HG03196 (cell line): Measurements from ENCODE around the gene PPIF.

ENCODE experiments used
- ATAC-seq: cut with Tn5 transposase; IDR thresholded peaks from one replicate; pipeline ENCODE4 v1.9.1; 2021; ENCODE audit not compliant: unreplicated experiment

PPIF gene

GRCh38 chr10:79385392-79385795 is 38.1 kb downstream of the PPIF start:
- no peak for ATAC-seq

- ATAC-seq = no peak
Measured at GRCh38 chr10:79385804-79386531, 38.7 kb downstream of the PPIF start.

- no peak for ATAC-seq
Measured at GRCh38 chr10:79386637-79387465, 39.6 kb downstream of the PPIF start.

- ATAC-seq = no peak
Measured at GRCh38 chr10:79387466-79387973, 40.3 kb downstream of the PPIF start.

- no peak for ATAC-seq
Measured at GRCh38 chr10:79387974-79388850, 40.9 kb downstream of the PPIF start.

GRCh38 chr10:79390057-79390456 is 42.8 kb downstream of the PPIF start:
- ATAC-seq = no peak

- no peak for ATAC-seq
Measured at GRCh38 chr10:79390551-79391229, 43.4 kb downstream of the PPIF start.

- ATAC-seq = no peak
Measured at GRCh38 chr10:79391231-79392019, 44.2 kb downstream of the PPIF start.

- no peak for ATAC-seq
Measured at GRCh38 chr10:79392020-79392398, 44.7 kb downstream of the PPIF start.

GRCh38 chr10:79392506-79393176 is 45.4 kb downstream of the PPIF start:
- no peak for ATAC-seq

GRCh38 chr10:79393221-79393923 is 46.1 kb downstream of the PPIF start:
- ATAC-seq = no peak

- no peak for ATAC-seq
Measured at GRCh38 chr10:79393924-79394610, 46.8 kb downstream of the PPIF start.

GRCh38 chr10:79394664-79395063 is 47.4 kb downstream of the PPIF start:
- no peak for ATAC-seq

- no peak for ATAC-seq
Measured at GRCh38 chr10:79396520-79396919, 49.3 kb downstream of the PPIF start.

GRCh38 chr10:79397051-79397450 is 49.8 kb downstream of the PPIF start:
- ATAC-seq = no peak

- ATAC-seq = no peak
Measured at GRCh38 chr10:79397575-79398303, 50.5 kb downstream of the PPIF start.

GRCh38 chr10:79398642-79399041 is 51.4 kb downstream of the PPIF start:
- no peak for ATAC-seq
